Measurements from ENCODE around the gene PICK1.
A peak's percentile ranks its signal among the peaks of the same experiment; 100 is the strongest.

The PICK1 gene

DNA sequence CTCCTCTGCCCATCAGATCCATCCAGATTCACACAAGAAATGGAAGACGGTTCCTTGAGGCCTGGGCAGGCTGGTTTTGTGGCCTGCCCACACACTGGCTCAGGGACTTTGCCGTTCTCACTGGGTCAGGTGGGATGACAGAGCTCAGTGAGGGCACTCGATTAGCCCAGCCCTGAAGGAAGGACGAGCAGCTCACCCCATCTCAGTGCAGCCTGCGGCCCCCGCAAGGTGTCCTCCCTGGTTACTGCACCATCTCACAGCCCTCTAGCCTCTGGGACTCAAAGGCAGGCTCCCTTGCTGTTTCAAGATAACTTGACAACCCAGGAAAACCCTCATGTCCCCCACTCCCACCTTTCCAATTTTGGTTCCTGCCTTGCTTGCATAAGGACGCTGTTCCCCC lies 22.6 kb downstream of the PICK1 start:
- H3K27me3 ChIP-seq (ENCODE audit: insufficient read depth, low read length): peaks cover 28% of the 10 kb centered on the region
- H3K4me3 ChIP-seq (ENCODE audit: low read length): no peak overlapping the region
- no peaks in the 10 kb centered on the region for H3K9me3 ChIP-seq (ENCODE audit: insufficient read depth, low read depth, low read length)
- 88% methylated on average over 7 of the region's 7 CpGs for WGBS
- H3K9ac ChIP-seq (ENCODE audit: low read depth, low read length): no peak overlapping the region
- no peak overlapping the region for H3K27ac ChIP-seq (ENCODE audit: low read depth, low read length)
- peaks cover 22% of the 10 kb centered on the region for H3K4me1 ChIP-seq (ENCODE audit: insufficient read depth, low read length)
- H3K36me3 ChIP-seq (ENCODE audit: insufficient read depth, low read length): peaks cover 2% of the 10 kb centered on the region

DNA sequence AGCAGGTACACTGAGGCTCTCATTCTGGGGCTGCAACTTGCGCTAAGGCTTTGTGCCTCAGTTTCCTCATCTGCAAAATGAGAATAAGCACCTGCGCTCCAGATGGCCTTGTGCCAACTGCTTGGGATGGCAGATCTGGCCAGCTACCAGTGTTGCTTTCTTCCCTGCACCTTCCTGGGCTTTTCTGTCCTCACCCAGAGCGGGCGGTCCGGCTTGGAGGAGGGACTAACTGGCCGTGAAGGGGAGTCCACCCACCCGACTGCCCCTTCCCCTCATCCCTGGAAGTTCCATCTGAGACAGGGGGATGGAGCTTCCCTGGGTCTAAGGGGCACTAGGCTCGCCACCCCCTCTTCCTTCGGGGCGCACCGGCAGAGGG lies 23.3 kb downstream of the PICK1 start:
- no peaks in the 10 kb centered on the region for H3K36me3 ChIP-seq (ENCODE audit: insufficient read depth, low read length)
- WGBS: 84% methylated on average over 11 of the region's 11 CpGs
- H3K4me1 ChIP-seq (ENCODE audit: insufficient read depth, low read length): peaks cover 22% of the 10 kb centered on the region
- peak overlapping the region; percentile 41; the same call in 1 of the 2 replicates for H3K4me3 ChIP-seq (ENCODE audit: low read length)
- H3K27me3 ChIP-seq (ENCODE audit: insufficient read depth, low read length): peaks cover 28% of the 10 kb centered on the region
- H3K9me3 ChIP-seq (ENCODE audit: insufficient read depth, low read depth, low read length): no peaks in the 10 kb centered on the region
- H3K9ac ChIP-seq (ENCODE audit: low read depth, low read length): no peak overlapping the region
- no peak overlapping the region for H3K27ac ChIP-seq (ENCODE audit: low read depth, low read length)

DNA sequence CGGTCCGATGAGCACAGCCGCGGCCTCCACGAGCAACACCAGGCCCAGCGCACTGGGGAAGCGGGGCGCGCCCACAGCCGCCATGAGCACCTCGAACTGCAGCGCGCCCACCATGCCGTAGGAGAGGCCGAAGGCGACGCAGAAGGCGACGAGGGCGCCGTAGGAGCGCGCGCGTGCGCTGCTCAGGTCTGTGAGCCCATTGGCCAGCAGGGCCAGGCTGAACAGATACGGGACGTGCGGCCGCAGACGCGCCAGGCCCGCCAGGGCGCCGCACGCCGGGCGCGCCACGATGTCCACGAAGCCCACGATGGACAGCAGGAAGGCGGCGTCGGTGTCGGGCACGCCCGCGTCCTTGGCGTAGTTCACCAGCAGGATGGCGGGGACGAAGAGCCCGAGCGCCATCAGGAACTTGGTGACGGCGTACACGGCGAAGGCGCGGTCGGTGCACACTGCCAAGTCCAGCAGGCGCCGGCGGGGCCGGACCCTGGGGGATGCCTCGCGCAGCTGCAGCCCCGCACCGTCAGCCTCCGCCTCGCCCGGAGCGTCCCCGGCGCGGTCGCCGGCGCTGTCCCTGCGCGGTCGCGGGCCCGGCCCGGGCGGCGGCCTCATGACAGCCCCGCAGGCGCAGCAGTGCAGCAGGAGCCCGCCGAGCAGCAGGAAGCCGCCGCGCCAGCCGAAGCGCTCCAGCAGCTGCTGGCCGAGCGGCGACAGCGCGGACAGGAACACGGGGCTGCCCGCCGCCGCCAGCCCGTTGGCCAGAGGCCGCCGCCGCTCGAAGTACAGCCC lies 23.8 kb downstream of the PICK1 start:
- WGBS: 24% methylated on average over 110 of the region's 110 CpGs
- H3K4me3 ChIP-seq (ENCODE audit: low read length): peak overlapping the region; percentile 41
- peaks cover 19% of the 10 kb centered on the region for H3K4me1 ChIP-seq (ENCODE audit: insufficient read depth, low read length)
- H3K9ac ChIP-seq (ENCODE audit: low read depth, low read length): peak overlapping the region; percentile 12; the same call in 1 of the 2 replicates
- no peaks in the 10 kb centered on the region for H3K9me3 ChIP-seq (ENCODE audit: insufficient read depth, low read depth, low read length)
- no peak overlapping the region for H3K27ac ChIP-seq (ENCODE audit: low read depth, low read length)
- H3K36me3 ChIP-seq (ENCODE audit: insufficient read depth, low read length): no peaks in the 10 kb centered on the region
- peaks cover 28% of the 10 kb centered on the region for H3K27me3 ChIP-seq (ENCODE audit: insufficient read depth, low read length)

DNA sequence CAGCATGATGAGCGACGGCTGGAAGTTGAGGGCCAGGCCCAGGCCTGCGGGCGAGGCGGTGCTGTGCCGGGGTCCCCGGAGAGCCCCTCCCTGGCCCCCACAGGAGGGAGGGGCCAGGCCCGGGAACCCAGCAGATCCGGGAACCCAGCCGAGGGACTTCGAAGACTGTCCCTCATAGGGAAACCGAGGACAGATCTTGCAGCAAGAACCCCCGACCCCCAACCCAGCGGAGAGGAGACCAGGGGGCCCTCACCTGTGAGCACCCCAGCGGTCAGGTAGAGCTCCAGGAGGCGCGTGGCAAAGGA lies 24.4 kb downstream of the PICK1 start:
- H3K9me3 ChIP-seq (ENCODE audit: insufficient read depth, low read depth, low read length): no peaks in the 10 kb centered on the region
- H3K27me3 ChIP-seq (ENCODE audit: insufficient read depth, low read length): peaks cover 28% of the 10 kb centered on the region
- H3K4me3 ChIP-seq (ENCODE audit: low read length): peak overlapping the region; percentile 41
- WGBS: 39% methylated on average over 17 of the region's 17 CpGs
- no peaks in the 10 kb centered on the region for H3K36me3 ChIP-seq (ENCODE audit: insufficient read depth, low read length)
- peaks cover 19% of the 10 kb centered on the region for H3K4me1 ChIP-seq (ENCODE audit: insufficient read depth, low read length)
- no peak overlapping the region for H3K27ac ChIP-seq (ENCODE audit: low read depth, low read length)
- H3K9ac ChIP-seq (ENCODE audit: low read depth, low read length): peak overlapping the region; percentile 12; the same call in 1 of the 2 replicates

DNA sequence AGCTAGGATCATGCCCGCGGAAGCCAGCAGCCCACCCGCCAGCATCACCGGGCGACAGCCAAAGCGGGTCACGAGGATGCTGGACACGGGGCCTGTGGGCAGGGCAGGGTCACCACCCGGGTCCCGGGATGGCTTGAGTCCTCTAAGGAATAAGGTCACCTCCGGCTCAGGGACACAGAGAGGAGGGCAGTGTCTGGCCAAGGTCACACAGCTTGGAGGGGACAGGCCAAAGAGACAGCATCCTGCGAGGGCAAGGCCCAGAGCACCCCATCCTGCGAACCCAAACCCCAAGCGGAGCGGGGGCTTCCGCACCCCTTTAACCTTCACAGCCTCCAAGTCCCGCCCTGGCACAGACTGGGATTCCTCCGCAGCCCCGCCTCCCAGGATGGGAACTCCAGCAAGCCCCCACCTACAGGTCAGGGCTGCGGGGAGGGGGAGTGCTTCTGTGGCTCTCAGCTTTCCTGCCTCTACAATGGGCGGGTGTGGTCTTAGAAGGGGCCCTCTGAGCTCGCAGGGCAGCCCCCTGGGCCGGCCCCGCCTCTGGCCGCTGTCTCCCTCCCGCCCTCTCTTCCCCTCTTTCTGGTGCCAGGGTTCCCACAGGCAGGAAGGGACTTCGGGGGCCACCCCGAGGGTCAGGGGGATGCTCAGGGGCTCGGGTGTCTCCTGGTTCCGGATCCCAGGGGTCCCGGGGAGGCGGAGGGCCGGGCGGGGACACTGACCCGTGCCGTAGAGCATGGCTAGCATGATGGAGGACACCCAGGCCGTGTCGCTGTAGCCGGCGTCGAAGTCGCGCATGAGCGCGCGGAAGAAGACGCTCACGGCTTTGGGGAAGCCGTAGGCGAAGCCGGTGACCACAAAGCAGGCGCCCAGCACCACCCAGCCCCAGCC lies 25.0 kb downstream of the PICK1 start:
- H3K36me3 ChIP-seq (ENCODE audit: insufficient read depth, low read length): no peaks in the 10 kb centered on the region
- peaks cover 19% of the 10 kb centered on the region for H3K4me1 ChIP-seq (ENCODE audit: insufficient read depth, low read length)
- 71% methylated on average over 51 of the region's 52 CpGs for WGBS
- H3K27me3 ChIP-seq (ENCODE audit: insufficient read depth, low read length): peaks cover 28% of the 10 kb centered on the region
- H3K27ac ChIP-seq (ENCODE audit: low read depth, low read length): no peak overlapping the region
- peak overlapping the region; percentile 12; the same call in 1 of the 2 replicates for H3K9ac ChIP-seq (ENCODE audit: low read depth, low read length)
- peak overlapping the region; percentile 41 for H3K4me3 ChIP-seq (ENCODE audit: low read length)
- H3K9me3 ChIP-seq (ENCODE audit: insufficient read depth, low read depth, low read length): no peaks in the 10 kb centered on the region

DNA sequence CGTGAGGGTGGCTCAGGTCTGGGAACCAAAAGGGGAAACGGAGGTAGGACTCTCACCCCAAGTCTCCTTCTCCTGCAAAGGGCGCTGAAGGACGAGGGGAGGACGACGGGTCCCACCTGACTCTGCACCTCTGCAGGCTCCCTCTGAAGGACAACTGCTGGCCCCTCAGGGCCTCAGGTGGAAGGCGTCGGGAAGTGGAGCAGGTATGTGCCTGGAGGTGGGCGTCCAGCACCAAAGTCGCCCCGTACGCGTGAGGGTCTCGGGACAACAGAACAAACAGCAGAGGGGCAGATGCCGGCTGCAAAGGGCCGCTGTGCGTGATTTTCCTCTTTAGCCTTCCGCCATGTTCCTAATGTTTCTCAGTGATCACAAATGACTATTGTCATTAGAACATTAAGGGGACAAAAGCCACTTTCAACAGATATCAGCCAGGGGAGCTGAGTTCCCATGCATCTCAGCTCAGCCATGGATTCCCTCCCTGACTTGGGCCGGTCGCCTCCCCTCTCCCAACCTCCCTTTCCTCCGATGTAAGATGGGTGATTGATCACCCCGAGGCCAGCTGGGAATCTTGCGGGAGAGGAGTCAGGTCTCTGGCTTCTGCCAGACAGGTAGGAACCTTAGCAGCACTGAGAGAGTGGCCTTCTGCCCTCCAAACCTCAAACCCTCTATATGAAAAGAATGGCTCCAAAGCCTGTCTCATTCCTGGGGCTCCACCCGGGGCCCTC lies 25.9 kb downstream of the PICK1 start:
- WGBS: 85% methylated on average over 24 of the region's 24 CpGs
- no peak overlapping the region for H3K9ac ChIP-seq (ENCODE audit: low read depth, low read length)
- H3K36me3 ChIP-seq (ENCODE audit: insufficient read depth, low read length): no peaks in the 10 kb centered on the region
- no peak overlapping the region for H3K27ac ChIP-seq (ENCODE audit: low read depth, low read length)
- no peak overlapping the region for H3K4me3 ChIP-seq (ENCODE audit: low read length)
- peaks cover 28% of the 10 kb centered on the region for H3K27me3 ChIP-seq (ENCODE audit: insufficient read depth, low read length)
- no peaks in the 10 kb centered on the region for H3K9me3 ChIP-seq (ENCODE audit: insufficient read depth, low read depth, low read length)
- peaks cover 19% of the 10 kb centered on the region for H3K4me1 ChIP-seq (ENCODE audit: insufficient read depth, low read length)

DNA sequence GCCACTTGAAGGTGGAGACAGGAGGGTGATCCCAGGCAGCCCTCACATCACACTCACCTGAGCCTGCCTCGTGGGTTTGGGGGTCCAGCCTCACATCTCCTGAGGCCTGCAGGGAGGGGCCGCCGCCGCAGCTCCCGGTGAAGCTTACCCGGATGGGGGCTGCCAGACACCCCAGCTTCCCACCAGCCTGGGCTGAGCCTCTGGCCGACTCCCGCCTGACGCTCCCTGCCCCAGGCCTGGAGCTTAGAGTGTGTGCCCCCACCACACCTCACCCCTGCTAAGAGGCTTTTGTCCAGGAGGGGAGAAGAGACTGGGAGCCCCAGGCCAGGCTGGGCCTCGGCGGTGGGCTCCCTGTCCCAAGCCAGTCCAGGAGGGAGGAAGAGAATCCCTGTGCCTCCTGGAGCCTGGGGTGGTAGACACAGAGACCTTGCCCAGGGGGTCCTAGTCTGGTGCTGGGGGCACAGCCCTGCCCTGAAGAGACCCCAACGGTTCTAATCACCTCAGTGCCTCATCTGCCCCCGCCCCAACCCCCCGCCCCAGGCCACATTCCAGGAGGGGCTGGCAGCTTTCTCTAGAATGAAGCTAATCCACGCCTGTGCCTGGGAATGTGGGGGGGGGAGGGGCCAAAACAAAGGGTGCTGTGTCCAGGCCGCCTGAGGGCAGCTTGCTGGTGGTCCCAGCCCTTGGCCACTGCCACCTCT lies 26.9 kb downstream of the PICK1 start, which contains the start of gene SLC16A8:
TSS of gene SLC16A8 (minus strand) at position 254 of the 701 bp plus-strand sequence. CDS start 1,311 bp downstream, outside the sequence.
- no peaks in the 10 kb centered on the region for H3K9me3 ChIP-seq (ENCODE audit: insufficient read depth, low read depth, low read length)
- peaks cover 28% of the 10 kb centered on the region for H3K27me3 ChIP-seq (ENCODE audit: insufficient read depth, low read length)
- H3K4me1 ChIP-seq (ENCODE audit: insufficient read depth, low read length): peaks cover 19% of the 10 kb centered on the region
- WGBS: 48% methylated on average over 14 of the region's 16 CpGs
- no peaks in the 10 kb centered on the region for H3K36me3 ChIP-seq (ENCODE audit: insufficient read depth, low read length)
- peak within 1 kb of the TSS; percentile 55; the same call in 1 of the 2 replicates for H3K27ac ChIP-seq (ENCODE audit: low read depth, low read length)
- no peak within 1 kb of the TSS for H3K4me3 ChIP-seq (ENCODE audit: low read length)
- H3K9ac ChIP-seq (ENCODE audit: low read depth, low read length): peak within 1 kb of the TSS; percentile 54; the same call in 1 of the 2 replicates

DNA sequence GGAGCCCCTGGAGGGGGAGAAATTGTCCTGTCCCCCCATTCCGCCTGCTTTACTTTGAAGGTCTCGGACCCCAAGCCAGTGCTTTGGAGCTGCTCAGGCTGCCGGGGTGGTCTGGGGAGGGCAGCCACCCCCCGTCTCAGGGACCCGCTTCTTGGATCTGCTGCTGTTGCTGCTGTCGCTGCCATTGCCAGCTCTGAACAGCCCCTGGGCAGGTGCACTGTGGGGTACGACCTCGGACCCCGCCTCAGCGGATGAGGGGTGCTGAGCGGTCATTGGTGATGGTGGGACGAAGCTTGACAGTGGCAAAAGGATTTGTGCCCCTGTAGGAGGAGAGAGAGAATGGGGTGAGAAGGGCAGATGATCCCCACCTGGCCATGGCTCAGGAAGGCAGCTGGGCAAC lies 27.9 kb downstream of the PICK1 start:
- peaks cover 26% of the 10 kb centered on the region for H3K27me3 ChIP-seq (ENCODE audit: insufficient read depth, low read length)
- H3K4me1 ChIP-seq (ENCODE audit: insufficient read depth, low read length): peaks cover 19% of the 10 kb centered on the region
- no peak overlapping the region for H3K9ac ChIP-seq (ENCODE audit: low read depth, low read length)
- no peak overlapping the region for H3K27ac ChIP-seq (ENCODE audit: low read depth, low read length)
- H3K36me3 ChIP-seq (ENCODE audit: insufficient read depth, low read length): no peaks in the 10 kb centered on the region
- WGBS: 92% methylated on average over 12 of the region's 12 CpGs
- H3K9me3 ChIP-seq (ENCODE audit: insufficient read depth, low read depth, low read length): no peaks in the 10 kb centered on the region
- no peak overlapping the region for H3K4me3 ChIP-seq (ENCODE audit: low read length)

DNA sequence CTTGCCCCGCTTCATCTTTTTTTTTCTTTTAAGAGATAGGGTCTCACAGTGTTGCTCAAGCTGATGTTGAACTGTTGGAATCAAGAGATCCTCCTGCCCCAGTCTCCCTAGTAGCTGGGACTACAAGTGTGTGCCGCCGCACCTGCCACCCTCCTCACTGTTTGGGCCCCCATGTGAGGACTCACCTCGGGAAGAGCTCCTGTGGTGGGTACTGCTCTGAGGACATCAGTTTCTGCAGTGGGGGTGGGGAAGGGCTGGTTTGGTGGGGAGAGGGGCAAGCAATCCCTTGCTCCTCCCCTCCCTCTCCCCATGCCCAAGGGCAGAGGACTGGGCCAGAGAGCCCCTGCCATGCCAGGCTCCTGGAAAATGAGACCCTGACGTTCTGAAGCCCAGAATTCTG lies 28.3 kb downstream of the PICK1 start:
- Histone ChIP-seq H3K27ac (ENCODE audit: low read depth, low read length) (no peak overlapping the region), H3K4me3 (ENCODE audit: low read length) (no peak overlapping the region), H3K36me3 (ENCODE audit: insufficient read depth, low read length) (no peaks in the 10 kb centered on the region), H3K9ac (ENCODE audit: low read depth, low read length) (no peak overlapping the region), H3K9me3 (ENCODE audit: insufficient read depth, low read depth, low read length) (no peaks in the 10 kb centered on the region), H3K27me3 (ENCODE audit: insufficient read depth, low read length) (peaks cover 22% of the 10 kb centered on the region), H3K4me1 (ENCODE audit: insufficient read depth, low read length) (peaks cover 19% of the 10 kb centered on the region)
- WGBS: 61% methylated on average over 5 of the region's 5 CpGs

DNA sequence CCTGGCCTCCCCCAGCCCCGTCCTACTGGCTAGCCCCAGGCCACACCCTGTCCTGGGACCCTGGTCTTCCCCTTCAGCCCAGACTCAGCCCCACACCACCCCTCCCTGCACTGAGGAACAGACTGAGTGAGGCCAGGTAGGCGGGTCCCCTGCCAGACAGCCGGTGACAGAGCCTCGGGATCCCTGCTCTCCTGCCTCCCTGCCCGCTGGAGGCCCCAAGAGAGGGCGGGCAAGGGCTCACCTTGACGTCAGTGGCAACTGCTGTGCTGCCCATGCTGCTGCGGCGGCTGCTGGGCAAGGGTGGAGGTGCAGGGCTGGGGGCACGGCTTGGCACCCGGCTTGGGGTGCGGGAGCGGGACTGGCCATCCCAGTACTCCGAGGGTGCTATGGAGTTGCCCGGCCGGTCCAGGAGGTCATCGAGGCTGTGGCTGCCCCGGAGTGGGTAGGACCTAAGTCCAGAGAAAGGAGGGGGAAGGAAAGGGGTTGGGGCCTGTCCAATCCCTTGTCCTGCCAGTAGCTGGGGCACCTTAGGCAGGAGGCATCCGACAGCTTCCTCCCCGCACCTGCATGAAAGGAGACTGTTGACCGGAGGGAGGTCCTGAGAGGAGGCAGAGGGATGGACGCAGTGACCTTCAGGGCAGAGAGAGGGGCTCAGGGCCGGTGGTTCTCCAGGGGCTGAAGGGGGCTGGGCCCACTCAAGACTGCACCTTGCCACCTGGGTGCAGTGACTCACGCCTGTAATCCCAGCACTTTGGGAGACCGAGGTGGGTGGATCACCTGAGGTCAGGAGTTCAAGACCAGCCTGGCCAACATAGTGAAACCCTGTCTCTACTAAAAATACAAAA lies 29.0 kb downstream of the PICK1 start:
- 85% methylated on average over 23 of the region's 25 CpGs for WGBS
- no peaks in the 10 kb centered on the region for H3K36me3 ChIP-seq (ENCODE audit: insufficient read depth, low read length)

More for the DNA sequence above, 29.0 kb downstream of the PICK1 start:
- Histone ChIP-seq H3K27ac (ENCODE audit: low read depth, low read length) (no peak overlapping the region), H3K9me3 (ENCODE audit: insufficient read depth, low read depth, low read length) (no peaks in the 10 kb centered on the region), H3K4me1 (ENCODE audit: insufficient read depth, low read length) (peaks cover 19% of the 10 kb centered on the region), H3K4me3 (ENCODE audit: low read length) (no peak overlapping the region), H3K9ac (ENCODE audit: low read depth, low read length) (no peak overlapping the region), H3K27me3 (ENCODE audit: insufficient read depth, low read length) (peaks cover 14% of the 10 kb centered on the region)

Data from HUES64 (cell line).